RPMI8226 (cell line): ENCODE results near the gene CFAP97.
A peak's percentile ranks its signal among the peaks of the same experiment; 100 is the strongest.
"Not testable (repeated sequence)": the region's sequence is repeated elsewhere in the genome, so short reads cannot be mapped to it uniquely, and the experiment has no call there.

Experiments
- DNase-seq: peaks from one replicate; pipeline ENCODE4 v3.0.0-alpha.2; 2015

The CFAP97 gene

GRCh38 chr4:185221912-185222311 is 18.1 kb upstream of the CFAP97 start:
- DNase-seq = no peak

- no peak for DNase-seq
Observed at GRCh38 chr4:185221491-185221890, 17.7 kb upstream of the CFAP97 start.

GRCh38 chr4:185219551-185220344 is 15.9 kb upstream of the CFAP97 start:
- DNase-seq = peak; percentile 61

- no peak for DNase-seq
Observed at GRCh38 chr4:185218312-185218711, 14.5 kb upstream of the CFAP97 start.

- DNase-seq = no peak
Observed at GRCh38 chr4:185217408-185217975, 13.7 kb upstream of the CFAP97 start.

GRCh38 chr4:185215261-185215660 is 11.5 kb upstream of the CFAP97 start:
- no peak for DNase-seq

GRCh38 chr4:185213877-185214276 is 10.1 kb upstream of the CFAP97 start:
- DNase-seq = no peak

GRCh38 chr4:185212581-185212980 is 8.8 kb upstream of the CFAP97 start:
- no peak for DNase-seq

- DNase-seq = no peak
Observed at GRCh38 chr4:185211641-185212040, 7.8 kb upstream of the CFAP97 start.

GRCh38 chr4:185211035-185211434 is 7.2 kb upstream of the CFAP97 start:
- DNase-seq = peak; percentile 5

GRCh38 chr4:185210102-185210981 is 6.5 kb upstream of the CFAP97 start:
- peak; percentile 34 for DNase-seq

GRCh38 chr4:185209852-185210101 is 6.0 kb upstream of the CFAP97 start:
- DNase-seq = not testable (repeated sequence)

GRCh38 chr4:185209031-185209851 is 5.4 kb upstream of the CFAP97 start, which contains the start of gene SNX25:
Gene SNX25, plus strand, starts transcription at chr4:185209598. Its CDS starts 229 bp downstream, at chr4:185209827.
- peak; percentile 86 for DNase-seq

- no peak for DNase-seq
Observed at GRCh38 chr4:185207466-185207865, 3.7 kb upstream of the CFAP97 start.

GRCh38 chr4:185205697-185206342 is 2.0 kb upstream of the CFAP97 start:
- DNase-seq = peak; percentile 46

GRCh38 chr4:185205073-185205472 is 1.3 kb upstream of the CFAP97 start:
- not testable (repeated sequence) for DNase-seq

GRCh38 chr4:185204238-185204910 is 574 bp upstream of the CFAP97 start:
- DNase-seq = peak; percentile 58

GRCh38 chr4:185202984-185203485 is 765 bp downstream of the CFAP97 start:
- no peak for DNase-seq

- DNase-seq = no peak
Observed at GRCh38 chr4:185201977-185202962, 1.5 kb downstream of the CFAP97 start.

GRCh38 chr4:185198189-185198588 is 5.6 kb downstream of the CFAP97 start:
- not testable (repeated sequence) for DNase-seq
